Measurements from ENCODE around the gene CRYBG2.

Gene CRYBG2

DNA sequence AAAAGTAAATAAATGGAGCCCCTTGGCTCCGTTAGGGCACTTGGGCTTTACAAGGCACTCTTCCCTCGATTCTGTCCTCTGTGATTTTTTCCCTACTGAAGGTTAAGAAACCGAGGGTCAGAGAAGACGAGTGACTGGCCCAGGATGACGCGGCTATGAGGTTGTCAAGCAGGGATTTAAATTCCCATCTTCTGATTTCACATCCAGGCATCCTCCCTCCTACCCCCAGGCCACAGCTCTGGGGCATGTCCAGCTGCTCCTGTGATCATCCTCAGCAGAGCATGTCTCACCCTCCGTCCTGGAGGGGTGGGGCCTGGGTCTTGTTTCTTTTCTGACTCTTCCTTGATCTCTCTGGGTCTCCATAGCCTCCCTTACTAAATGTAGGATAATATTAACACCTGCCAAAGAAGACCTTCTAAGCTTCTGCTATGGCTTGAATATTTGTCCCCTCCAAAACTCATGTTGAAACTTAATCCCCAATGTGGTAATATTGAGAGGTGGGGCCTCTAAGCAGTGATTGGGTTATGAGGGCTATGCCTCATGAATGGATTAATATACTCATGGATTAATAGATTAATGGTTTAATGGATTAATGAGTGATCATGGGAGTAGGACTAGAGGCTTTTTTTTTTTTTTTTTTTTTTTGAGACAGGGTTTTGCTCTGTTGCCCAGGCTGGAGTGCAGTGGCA, 4.6 kb downstream of the CRYBG2 start:
- no peaks in the 10 kb centered on the region for H3K36me3 ChIP-seq (ENCODE audit: control insufficient read depth in 2 of 2, insufficient read depth in 2 of 2, low read length in 2 of 2)
- no peaks in the 10 kb centered on the region for H3K4me1 ChIP-seq (ENCODE audit: control insufficient read depth, insufficient read depth, low read length)
- H3K27ac ChIP-seq (ENCODE audit: low read length) = no peak overlapping the region

DNA sequence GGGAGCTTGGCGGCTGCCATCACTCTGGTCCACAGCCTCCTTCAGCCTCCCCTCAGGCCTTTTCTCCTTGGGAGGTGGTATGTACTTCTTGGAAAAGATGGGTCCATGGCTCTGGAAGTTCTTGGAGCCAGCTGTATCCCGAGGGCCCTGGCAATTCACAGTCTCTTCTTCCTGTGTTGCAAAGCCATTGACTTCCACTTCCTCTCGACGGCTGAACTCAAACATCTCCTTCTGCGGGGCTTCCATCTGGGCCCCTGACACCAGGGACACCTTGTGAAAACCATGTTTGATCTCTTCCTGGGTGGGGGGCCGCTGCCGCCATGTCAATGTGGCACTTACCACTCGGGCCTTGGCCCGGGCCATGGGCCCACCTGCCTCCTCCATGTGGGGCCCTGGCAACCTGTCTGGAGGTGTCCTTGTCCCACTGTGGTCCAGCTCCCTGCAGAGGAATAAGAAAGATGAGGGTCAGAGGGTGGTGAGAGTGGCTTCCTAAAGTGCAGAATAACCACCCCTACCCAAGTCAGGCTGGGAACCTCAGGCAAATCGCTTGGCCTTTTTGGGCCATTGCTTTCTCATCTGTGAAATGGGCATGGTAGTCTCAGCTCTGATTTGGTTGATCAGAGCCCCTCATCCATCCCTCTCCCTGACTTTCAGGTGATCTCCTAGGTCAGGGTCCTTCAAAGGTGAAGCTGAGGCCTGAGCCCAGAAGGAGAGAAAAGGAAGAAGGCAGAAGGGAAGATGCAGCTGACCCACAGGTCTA, 7.5 kb downstream of the CRYBG2 start:
- Histone ChIP-seq H3K4me3 (ENCODE audit: low read length in 2 of 2) (no peak overlapping the region), H3K36me3 (ENCODE audit: control insufficient read depth in 2 of 2, insufficient read depth in 2 of 2, low read length in 2 of 2) (no peaks in the 10 kb centered on the region), H3K9me3 (ENCODE audit: control insufficient read depth in 2 of 2, low read length in 2 of 2) (no peaks in the 10 kb centered on the region), H3K27me3 (ENCODE audit: control insufficient read depth in 1 of 2, insufficient read depth in 2 of 2, low read length in 2 of 2) (peaks cover 0 to 7% of the 10 kb centered on the region in 2 donors), H3K9ac (ENCODE audit: low read length in 2 of 2) (no peak overlapping the region), H3K27ac (ENCODE audit: low read length) (no peak overlapping the region), H3K4me1 (ENCODE audit: control insufficient read depth, insufficient read depth, low read length) (no peaks in the 10 kb centered on the region)

More for the DNA sequence above, 4.6 kb downstream of the CRYBG2 start:
- Histone ChIP-seq H3K9ac (ENCODE audit: low read length in 2 of 2) (no peak overlapping the region), H3K27me3 (ENCODE audit: control insufficient read depth in 1 of 2, insufficient read depth in 2 of 2, low read length in 2 of 2) (peaks cover 0 to 6% of the 10 kb centered on the region in 2 donors), H3K9me3 (ENCODE audit: control insufficient read depth in 2 of 2, low read length in 2 of 2) (no peaks in the 10 kb centered on the region), H3K4me3 (ENCODE audit: low read length in 2 of 2) (no peak overlapping the region)

DNA sequence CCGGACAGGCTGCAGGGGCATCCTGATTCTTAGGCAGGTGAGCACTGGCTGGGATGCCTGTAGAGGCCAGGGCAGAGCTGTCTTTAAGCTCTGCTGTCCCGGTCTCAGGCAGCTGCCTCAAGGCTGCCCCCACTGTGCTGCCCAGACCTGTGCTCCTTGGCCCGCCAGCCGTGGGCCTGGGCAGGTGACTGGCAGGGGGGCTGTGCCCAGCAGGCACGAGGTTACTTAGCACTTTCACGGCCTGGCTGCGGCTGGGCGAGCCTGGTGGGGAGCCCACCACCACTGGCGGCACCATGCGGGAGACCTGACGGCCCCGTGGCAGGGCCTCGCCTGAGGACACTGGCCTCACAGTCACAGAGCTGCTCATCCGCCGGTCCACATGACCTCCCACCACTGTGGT, 8.2 kb downstream of the CRYBG2 start:
- H3K4me1 ChIP-seq (ENCODE audit: control insufficient read depth, insufficient read depth, low read length) = no peaks in the 10 kb centered on the region
- H3K27me3 ChIP-seq (ENCODE audit: control insufficient read depth in 1 of 2, insufficient read depth in 2 of 2, low read length in 2 of 2) = peaks cover 0 to 5% of the 10 kb centered on the region in 2 donors

DNA sequence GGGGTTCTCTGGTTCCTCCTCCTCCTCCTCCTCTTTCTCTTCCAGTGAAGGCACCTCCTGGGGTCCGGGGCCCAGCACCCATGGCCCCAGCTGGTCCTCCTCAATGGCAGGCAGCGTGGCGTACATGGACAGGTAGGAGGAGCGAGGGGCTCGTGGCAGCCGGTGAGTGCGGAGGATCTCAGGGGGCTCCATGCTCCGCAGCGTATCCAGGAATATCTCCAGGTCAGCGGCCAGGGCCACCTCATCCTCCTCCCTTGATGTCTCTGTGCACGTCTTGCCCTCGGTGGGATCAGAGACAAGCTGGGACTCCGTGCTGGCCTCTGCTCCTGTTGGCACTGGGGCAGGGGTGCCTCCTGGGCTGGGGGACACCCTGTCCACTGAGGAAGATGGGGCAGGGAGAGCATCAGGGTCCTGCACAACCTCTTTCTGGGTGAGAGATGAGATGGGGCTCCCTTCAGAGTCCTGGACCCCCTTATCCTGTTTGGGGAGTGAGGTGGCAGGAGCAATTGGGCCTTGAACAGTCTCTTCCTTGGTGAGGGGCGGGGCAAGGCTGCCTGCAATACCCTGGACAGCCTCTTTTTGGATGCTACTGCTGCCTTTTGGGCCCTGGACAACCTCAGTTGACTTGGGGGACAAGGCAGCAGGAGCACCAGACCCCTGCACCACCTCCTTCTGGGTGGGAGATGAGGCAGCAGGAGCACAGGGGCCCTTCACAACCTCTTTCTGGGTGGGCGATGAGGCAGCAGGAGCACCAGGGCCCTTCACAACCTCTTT, 9.6 kb downstream of the CRYBG2 start:
- H3K27ac ChIP-seq (ENCODE audit: low read length) = no peak overlapping the region
- H3K9ac ChIP-seq (ENCODE audit: low read length in 2 of 2) = no peak overlapping the region
- no peaks in the 10 kb centered on the region for H3K9me3 ChIP-seq (ENCODE audit: control insufficient read depth in 2 of 2, low read length in 2 of 2)
- no peak overlapping the region for H3K4me3 ChIP-seq (ENCODE audit: low read length in 2 of 2)
- H3K27me3 ChIP-seq (ENCODE audit: control insufficient read depth in 1 of 2, insufficient read depth in 2 of 2, low read length in 2 of 2) = peaks cover 0 to 4% of the 10 kb centered on the region in 2 donors
- H3K36me3 ChIP-seq (ENCODE audit: control insufficient read depth in 2 of 2, insufficient read depth in 2 of 2, low read length in 2 of 2) = no peaks in the 10 kb centered on the region
- H3K4me1 ChIP-seq (ENCODE audit: control insufficient read depth, insufficient read depth, low read length) = no peaks in the 10 kb centered on the region

More for the DNA sequence above, 8.2 kb downstream of the CRYBG2 start:
- H3K27ac ChIP-seq (ENCODE audit: low read length) = no peak overlapping the region
- no peak overlapping the region for H3K4me3 ChIP-seq (ENCODE audit: low read length in 2 of 2)
- H3K9ac ChIP-seq (ENCODE audit: low read length in 2 of 2) = no peak overlapping the region
- H3K9me3 ChIP-seq (ENCODE audit: control insufficient read depth in 2 of 2, low read length in 2 of 2) = no peaks in the 10 kb centered on the region
- H3K36me3 ChIP-seq (ENCODE audit: control insufficient read depth in 2 of 2, insufficient read depth in 2 of 2, low read length in 2 of 2) = no peaks in the 10 kb centered on the region

DNA sequence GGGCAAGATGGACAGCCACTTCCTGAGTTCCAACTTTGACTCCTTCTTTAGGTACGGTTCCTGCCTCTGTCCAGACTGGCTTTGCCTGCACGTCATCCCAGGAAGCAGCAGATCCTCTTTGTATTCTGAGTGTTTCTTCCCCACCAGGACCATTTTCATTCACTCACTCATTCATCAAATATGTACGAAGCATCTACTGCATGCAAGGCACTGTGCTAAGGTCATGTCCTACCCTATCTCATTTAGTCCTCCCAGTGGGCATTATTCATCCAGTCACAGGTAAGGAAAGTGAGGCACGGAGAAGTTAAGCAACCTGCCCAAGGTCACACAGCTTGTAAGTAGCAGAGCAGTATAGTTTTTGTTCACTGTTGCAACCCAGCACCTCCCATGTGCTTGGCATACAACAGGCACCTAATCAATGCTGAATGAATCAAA, 13.9 kb downstream of the CRYBG2 start:
- H3K27me3 ChIP-seq (ENCODE audit: control insufficient read depth in 1 of 2, insufficient read depth in 2 of 2, low read length in 2 of 2) = peaks cover 10 to 17% of the 10 kb centered on the region in 2 donors
- H3K4me3 ChIP-seq (ENCODE audit: low read length in 2 of 2) = no peak overlapping the region
- H3K36me3 ChIP-seq (ENCODE audit: control insufficient read depth in 2 of 2, insufficient read depth in 2 of 2, low read length in 2 of 2) = no peaks in the 10 kb centered on the region
- peaks cover 13% of the 10 kb centered on the region for H3K4me1 ChIP-seq (ENCODE audit: control insufficient read depth, insufficient read depth, low read length)
- H3K9ac ChIP-seq (ENCODE audit: low read length in 2 of 2) = no peak overlapping the region
- H3K27ac ChIP-seq (ENCODE audit: low read length) = no peak overlapping the region
- H3K9me3 ChIP-seq (ENCODE audit: control insufficient read depth in 2 of 2, low read length in 2 of 2) = no peaks in the 10 kb centered on the region

DNA sequence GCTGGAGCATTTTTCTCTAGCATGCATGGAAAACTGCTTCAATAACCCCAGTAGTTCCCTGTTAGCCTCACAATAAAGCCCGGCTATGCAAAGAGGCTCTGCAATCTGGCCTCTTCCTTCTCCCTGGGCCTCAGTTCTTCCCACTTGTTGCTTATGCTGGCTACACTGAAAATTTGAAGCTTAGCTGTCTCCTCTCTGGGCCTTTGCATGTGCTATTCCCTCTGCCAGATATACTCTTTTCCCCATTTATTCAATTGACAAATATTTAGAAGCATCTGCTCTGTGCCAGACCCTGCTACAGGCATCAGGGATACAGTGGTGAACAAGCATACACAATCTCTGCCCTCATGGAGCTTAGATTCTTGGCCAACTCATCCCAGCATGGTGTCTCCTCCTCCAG, 15.3 kb downstream of the CRYBG2 start:
- Histone ChIP-seq H3K4me1 (ENCODE audit: control insufficient read depth, insufficient read depth, low read length) (peaks cover 13% of the 10 kb centered on the region), H3K27me3 (ENCODE audit: control insufficient read depth in 1 of 2, insufficient read depth in 2 of 2, low read length in 2 of 2) (peaks cover 19 to 26% of the 10 kb centered on the region in 2 donors), H3K27ac (ENCODE audit: low read length) (no peak overlapping the region), H3K4me3 (ENCODE audit: low read length in 2 of 2) (no peak overlapping the region), H3K9me3 (ENCODE audit: control insufficient read depth in 2 of 2, low read length in 2 of 2) (no peaks in the 10 kb centered on the region), H3K9ac (ENCODE audit: low read length in 2 of 2) (no peak overlapping the region), H3K36me3 (ENCODE audit: control insufficient read depth in 2 of 2, insufficient read depth in 2 of 2, low read length in 2 of 2) (no peaks in the 10 kb centered on the region)

DNA sequence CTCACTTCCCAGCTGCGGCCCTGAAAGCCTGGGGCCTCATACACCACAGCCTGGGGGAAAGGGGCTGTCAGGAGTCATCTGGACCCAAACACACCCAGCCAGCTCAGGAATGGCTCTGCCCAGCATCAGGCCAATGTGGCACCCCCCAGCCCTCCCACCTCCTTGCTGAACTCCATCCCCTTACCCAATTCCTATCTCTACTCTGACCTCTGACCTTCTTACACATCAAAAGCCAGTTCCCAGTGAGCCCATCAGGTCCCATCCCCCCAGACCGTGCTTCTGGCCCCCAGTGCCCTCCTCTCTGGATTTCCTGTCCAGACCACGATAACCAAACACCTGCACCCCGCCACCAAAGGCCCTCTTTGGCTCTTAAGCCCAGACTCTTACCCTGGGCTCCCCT, 16.3 kb downstream of the CRYBG2 start:
- Histone ChIP-seq H3K27ac (ENCODE audit: low read length) (no peak overlapping the region), H3K4me1 (ENCODE audit: control insufficient read depth, insufficient read depth, low read length) (peaks cover 13% of the 10 kb centered on the region), H3K9me3 (ENCODE audit: control insufficient read depth in 2 of 2, low read length in 2 of 2) (no peaks in the 10 kb centered on the region), H3K36me3 (ENCODE audit: control insufficient read depth in 2 of 2, insufficient read depth in 2 of 2, low read length in 2 of 2) (no peaks in the 10 kb centered on the region), H3K27me3 (ENCODE audit: control insufficient read depth in 1 of 2, insufficient read depth in 2 of 2, low read length in 2 of 2) (peaks cover 17 to 29% of the 10 kb centered on the region in 2 donors), H3K4me3 (ENCODE audit: low read length in 2 of 2) (no peak overlapping the region), H3K9ac (ENCODE audit: low read length in 2 of 2) (no peak overlapping the region)

DNA sequence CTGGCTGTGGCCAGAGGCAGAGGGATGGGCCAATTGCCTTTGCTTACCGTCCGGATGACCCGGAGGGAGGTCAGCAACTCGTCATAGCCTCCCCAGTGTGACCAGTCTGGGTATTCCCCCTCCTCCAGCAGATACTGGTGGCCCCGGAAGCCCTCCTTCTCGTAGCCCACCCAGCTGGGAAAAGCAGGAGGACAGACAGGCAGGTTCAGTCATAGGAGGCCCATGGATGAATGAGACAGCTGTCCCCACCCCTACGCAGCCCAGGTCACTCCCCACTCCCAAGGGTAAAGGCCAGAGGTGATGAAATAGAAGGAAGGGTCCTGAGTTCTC, 16.8 kb downstream of the CRYBG2 start:
- Histone ChIP-seq H3K27ac (ENCODE audit: low read length) (no peak overlapping the region), H3K4me3 (ENCODE audit: low read length in 2 of 2) (no peak overlapping the region), H3K4me1 (ENCODE audit: control insufficient read depth, insufficient read depth, low read length) (peaks cover 13% of the 10 kb centered on the region), H3K9me3 (ENCODE audit: control insufficient read depth in 2 of 2, low read length in 2 of 2) (no peaks in the 10 kb centered on the region), H3K27me3 (ENCODE audit: control insufficient read depth in 1 of 2, insufficient read depth in 2 of 2, low read length in 2 of 2) (peaks cover 17 to 29% of the 10 kb centered on the region in 2 donors), H3K36me3 (ENCODE audit: control insufficient read depth in 2 of 2, insufficient read depth in 2 of 2, low read length in 2 of 2) (no peaks in the 10 kb centered on the region), H3K9ac (ENCODE audit: low read length in 2 of 2) (no peak overlapping the region)

DNA sequence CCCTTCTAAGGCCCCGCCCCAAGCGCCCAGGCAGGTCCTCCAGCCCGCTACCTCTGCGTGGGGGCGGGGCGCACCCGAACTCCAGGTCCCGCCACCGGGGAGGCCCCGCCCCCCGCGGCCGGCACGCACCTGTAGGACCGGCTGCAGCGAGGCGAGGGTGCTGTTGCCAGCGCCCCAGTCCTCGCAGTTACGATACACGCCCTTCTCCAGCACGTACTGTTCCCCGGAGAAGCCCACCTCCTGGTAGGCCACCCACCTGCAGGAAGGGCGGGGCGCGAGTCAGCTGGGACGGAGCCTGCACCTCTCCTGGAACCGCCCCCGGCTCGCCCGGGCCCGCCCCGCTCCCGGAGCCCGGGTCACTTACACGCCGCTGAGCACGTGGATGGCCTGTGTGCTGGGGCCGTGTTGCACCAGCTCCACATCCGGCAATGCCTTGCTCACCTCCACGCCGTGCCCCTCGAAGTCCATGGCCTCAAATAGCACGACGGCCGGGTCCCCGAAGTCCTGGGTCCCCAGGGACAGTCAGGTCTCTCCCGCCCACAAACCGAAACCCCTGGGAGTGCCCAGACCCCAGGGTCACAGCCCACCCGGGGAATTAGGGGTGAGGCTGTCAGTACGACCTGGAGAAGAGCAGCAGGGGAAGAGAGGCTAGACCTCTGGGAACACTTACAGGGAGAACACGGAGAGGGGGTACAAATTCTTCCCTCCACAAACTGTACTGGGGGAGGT, 17.3 kb downstream of the CRYBG2 start:
- Histone ChIP-seq H3K36me3 (ENCODE audit: control insufficient read depth in 2 of 2, insufficient read depth in 2 of 2, low read length in 2 of 2) (no peaks in the 10 kb centered on the region), H3K9ac (ENCODE audit: low read length in 2 of 2) (no peak overlapping the region), H3K4me3 (ENCODE audit: low read length in 2 of 2) (peak overlapping the region; percentile 53 to 67), H3K4me1 (ENCODE audit: control insufficient read depth, insufficient read depth, low read length) (peaks cover 13% of the 10 kb centered on the region), H3K27ac (ENCODE audit: low read length) (no peak overlapping the region), H3K27me3 (ENCODE audit: control insufficient read depth in 1 of 2, insufficient read depth in 2 of 2, low read length in 2 of 2) (peaks cover 18 to 29% of the 10 kb centered on the region in 2 donors), H3K9me3 (ENCODE audit: control insufficient read depth in 2 of 2, low read length in 2 of 2) (no peaks in the 10 kb centered on the region)

DNA sequence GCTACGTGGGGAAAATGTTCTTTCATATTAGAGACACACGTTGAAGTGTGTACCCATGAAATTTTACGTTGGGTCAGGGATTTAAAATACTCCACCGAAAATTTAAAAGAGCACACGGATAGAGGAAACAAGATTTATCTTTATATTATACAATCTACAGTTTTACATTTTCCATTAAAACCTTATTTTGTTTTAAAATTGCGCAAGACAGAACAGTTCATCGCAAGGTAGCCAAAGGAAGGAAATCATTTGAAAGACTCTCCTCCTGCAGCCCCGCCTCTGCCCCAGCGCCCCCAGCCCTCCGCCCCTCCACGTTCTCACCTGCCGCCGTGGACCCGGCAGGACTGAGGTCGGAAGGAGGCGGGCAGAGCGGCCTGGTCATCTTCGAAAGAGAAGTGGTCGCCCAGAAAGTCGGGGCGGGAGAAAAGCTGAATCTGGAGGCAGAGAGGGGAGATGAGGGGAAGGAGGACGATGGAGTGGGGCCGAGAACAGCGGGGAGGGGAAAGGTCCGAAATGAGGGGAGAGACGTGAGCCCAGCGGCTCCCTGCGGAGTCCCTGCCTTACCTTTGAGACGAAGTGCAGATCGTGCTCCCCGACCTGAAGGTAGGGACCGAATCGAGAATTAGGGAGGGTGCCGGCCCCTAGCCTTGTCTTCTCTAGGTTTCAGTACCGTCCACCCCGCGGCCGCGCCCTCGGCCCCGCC, 18.0 kb downstream of the CRYBG2 start:
- Histone ChIP-seq H3K9ac (ENCODE audit: low read length in 2 of 2) (no peak overlapping the region), H3K36me3 (ENCODE audit: control insufficient read depth in 2 of 2, insufficient read depth in 2 of 2, low read length in 2 of 2) (no peaks in the 10 kb centered on the region), H3K4me1 (ENCODE audit: control insufficient read depth, insufficient read depth, low read length) (peaks cover 13% of the 10 kb centered on the region), H3K27ac (ENCODE audit: low read length) (no peak overlapping the region), H3K4me3 (ENCODE audit: low read length in 2 of 2) (peak overlapping the region; percentile 53 to 67), H3K27me3 (ENCODE audit: control insufficient read depth in 1 of 2, insufficient read depth in 2 of 2, low read length in 2 of 2) (peaks cover 25 to 29% of the 10 kb centered on the region in 2 donors), H3K9me3 (ENCODE audit: control insufficient read depth in 2 of 2, low read length in 2 of 2) (no peaks in the 10 kb centered on the region)
